ENCODE data around the gene SPRYD4.
"Not testable (repeated sequence)": the region's sequence is repeated elsewhere in the genome, so short reads cannot be mapped to it uniquely, and the experiment has no call there.

SPRYD4 gene

GRCh38 chr12:56468216-56469006 lies at the start of gene SPRYD4:
Gene SPRYD4 (plus strand): TSS chr12:56468578. CDS start chr12:56468592, 14 bp downstream.
- peak; percentile 94 for DNase-seq

GRCh38 chr12:56420411-56420810 lies 48.0 kb upstream of the SPRYD4 start:
- DNase-seq = no peak

DNA sequence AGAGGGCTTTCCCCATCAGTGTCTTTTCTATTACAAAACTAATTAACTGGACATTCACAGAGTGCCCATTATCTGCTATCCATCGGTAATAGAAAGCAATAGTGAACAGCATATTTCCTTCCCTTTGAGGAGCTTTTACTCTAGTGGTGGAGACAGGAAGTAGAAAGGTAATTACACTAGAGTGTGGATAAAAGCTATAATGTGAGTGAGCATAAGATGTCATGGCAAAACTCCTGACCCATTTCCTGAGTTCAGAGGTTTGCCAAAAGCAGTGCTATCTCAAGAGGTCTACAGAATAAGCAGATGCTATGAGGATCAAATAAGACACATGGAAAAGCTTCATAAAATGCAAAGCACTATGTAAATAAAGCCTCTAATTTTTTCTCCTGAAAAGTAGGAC lies 43.2 kb upstream of the SPRYD4 start:
- DNase-seq = no peak

GRCh38 chr12:56425940-56426438 lies 42.4 kb upstream of the SPRYD4 start:
- DNase-seq = no peak

- no peak for DNase-seq
These were observed 37.1 kb upstream of the SPRYD4 start for GRCh38 chr12:56431288-56431687.

GRCh38 chr12:56431850-56432249 lies 36.5 kb upstream of the SPRYD4 start:
- DNase-seq = peak; percentile 59

DNA sequence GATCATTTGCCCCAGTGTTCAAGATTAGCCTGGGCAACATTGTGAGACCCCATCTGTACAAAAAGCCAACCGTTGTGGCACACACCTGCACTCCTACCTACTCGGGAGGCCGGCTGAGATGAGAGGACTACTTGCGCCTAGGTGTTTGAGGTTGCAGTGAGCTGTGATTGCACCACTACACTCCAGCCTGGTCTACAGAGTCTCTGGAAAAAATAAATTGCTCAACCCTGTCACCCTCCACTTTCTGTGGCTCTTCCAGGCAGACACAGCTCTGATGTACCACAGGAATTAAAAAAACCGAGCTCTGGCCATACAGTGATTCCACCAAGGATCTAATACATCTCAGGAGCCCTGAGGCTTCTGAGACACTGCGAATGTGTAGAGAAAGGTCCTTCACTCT lies 33.5 kb upstream of the SPRYD4 start:
- DNase-seq = no peak

- DNase-seq = no peak
These were observed 30.8 kb upstream of the SPRYD4 start for GRCh38 chr12:56437430-56438176.

DNA sequence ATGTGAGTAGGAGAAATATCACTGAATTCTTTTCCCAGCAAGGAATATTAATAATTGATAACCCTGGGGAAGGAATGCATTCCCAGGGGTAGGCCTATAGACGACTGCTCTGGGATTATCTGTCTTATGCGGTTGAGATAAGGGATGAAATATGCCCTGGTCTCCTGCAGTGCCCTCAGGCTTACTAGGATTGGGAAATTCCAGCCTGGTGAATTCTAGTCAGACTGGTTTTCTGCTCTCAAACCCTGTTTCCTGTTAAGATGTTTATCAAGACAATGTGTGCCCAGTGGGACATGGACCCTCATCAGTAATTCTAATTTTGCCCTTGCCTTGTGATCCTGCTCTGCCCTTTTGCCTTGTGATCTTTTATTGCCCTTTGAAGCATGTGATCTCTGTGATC lies 25.2 kb upstream of the SPRYD4 start:
- not testable (repeated sequence) for DNase-seq

GRCh38 chr12:56448860-56449621 lies 19.3 kb upstream of the SPRYD4 start, which contains the start of gene TIMELESS:
Gene TIMELESS (minus strand): TSS chr12:56449426. CDS start chr12:56434170, 15,256 bp downstream.
- peak; percentile 89 for DNase-seq

DNA sequence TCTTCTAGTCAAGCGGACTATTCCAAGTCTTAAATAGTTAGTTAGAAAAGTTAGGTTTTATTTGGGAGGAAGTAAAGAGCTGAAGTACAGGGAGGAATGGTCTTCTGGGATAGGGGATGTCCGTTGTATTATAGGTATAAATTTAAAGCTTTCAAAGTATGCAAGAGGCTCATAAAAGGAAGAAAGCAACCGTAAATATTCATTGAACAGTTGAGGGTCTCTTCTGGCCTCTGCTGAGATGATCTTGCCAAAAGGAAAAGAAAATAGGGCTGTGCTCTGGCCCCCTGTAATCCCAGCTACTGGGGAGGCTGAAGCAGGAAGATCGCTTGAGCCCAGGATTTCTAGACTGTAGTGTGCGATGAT lies 18.8 kb upstream of the SPRYD4 start:
- DNase-seq = no peak

DNA sequence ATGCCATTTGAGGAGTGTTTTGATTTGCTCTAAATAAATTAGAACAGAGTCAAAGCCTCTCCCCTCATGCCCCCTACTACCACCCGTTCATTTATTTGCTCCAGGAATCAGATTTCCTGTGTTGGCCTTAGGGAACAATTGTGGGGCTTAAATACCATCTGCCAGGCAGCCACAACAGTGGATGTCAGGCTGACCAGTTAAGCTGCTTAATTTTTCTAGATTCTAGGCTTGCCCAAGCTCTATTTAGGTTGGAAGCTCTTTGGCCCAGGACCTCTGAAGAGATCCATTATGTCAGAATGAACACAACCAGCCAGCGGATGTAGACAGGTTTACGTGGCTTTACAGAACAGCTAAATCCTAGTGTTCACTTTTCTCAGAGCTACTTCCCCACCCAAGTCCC lies 18.1 kb upstream of the SPRYD4 start:
- no peak for DNase-seq

- no peak for DNase-seq
These were observed 17.2 kb upstream of the SPRYD4 start for GRCh38 chr12:56451147-56451546.

DNA sequence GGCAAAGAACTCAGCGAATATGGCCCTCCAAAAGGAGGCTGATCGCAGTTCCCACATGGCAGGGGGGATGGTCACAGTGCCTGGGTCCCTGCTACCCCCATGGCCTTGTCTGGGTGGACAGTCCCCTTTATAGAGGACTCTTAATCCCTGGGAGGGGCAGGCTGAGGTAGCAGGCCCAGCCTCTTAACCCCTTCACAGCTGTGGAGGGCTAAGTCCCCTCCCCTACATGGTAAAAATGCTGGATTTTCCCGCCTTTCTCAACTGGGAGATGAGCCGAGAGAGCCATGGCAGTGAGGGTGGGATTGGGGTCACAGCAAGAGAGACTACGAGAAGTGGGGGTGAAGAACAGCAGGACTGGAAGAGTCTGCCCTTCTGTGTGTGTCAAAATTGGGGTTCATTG lies 13.8 kb upstream of the SPRYD4 start, which contains the start of gene MIP:
MIP (minus strand) TSS at position 101 of the 400 bp plus-strand sequence; CDS start at position 57, 44 bp downstream.
- no peak for DNase-seq

- DNase-seq = no peak
These were observed 10.6 kb upstream of the SPRYD4 start for GRCh38 chr12:56457817-56458216.

GRCh38 chr12:56461235-56462159 lies 6.9 kb upstream of the SPRYD4 start:
- DNase-seq = peak; percentile 24

DNA sequence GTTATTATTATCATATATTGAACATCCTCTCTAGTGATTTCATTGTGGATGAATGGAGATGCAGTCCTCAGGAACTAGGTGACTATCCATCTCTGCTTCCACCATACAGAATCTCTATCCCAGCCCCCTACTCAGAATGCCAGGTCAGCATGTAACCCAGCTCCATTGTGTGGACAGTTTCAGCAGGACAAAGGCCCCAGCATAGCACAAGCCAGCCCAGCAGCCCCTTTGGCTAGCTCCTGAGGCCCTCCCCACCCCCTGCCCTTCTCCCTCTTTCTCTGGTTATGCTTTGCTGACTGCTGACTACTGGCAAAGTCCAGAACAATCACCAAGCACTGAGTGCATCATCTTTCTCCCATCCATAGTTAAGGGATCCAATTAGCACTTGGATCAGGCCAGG lies 5.8 kb upstream of the SPRYD4 start:
- DNase-seq = no peak

- no peak for DNase-seq
These were observed 891 bp downstream of the SPRYD4 start for GRCh38 chr12:56469007-56469930.

DNA sequence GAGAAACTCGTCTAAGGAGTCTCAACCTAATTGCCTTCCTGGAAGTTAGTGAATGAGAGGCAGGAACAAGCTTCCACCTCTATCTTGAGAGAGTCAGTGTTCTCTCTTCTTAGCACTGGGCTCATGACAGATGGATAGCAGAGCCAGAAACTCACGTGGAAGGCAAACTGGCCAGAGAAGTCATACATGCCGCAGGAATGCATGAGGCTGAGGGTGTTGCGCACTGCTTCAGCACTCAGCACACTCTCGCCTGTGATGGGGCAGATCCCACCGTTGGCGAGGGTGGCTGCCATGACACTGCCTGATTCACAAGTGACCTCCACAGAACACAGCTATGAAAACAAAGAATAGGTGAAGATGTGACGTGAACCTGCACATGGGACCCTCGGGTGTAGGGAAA lies 6.0 kb downstream of the SPRYD4 start:
- no peak for DNase-seq

- DNase-seq = no peak
These were observed 7.8 kb downstream of the SPRYD4 start for GRCh38 chr12:56476143-56476542.

- no peak for DNase-seq
These were observed 8.6 kb downstream of the SPRYD4 start for GRCh38 chr12:56476972-56477432.

All from HCEC 1CT (cell line).